T-cell (primary cell): ENCODE results near the gene IQSEC3. TPM values are rescaled to one million over a fixed set of nuclear protein-coding genes. Genes with fewer than 3 reads are reported as not detected.
"Not testable (repeated sequence)": the region's sequence is repeated elsewhere in the genome, so short reads cannot be mapped to it uniquely, and the experiment has no call there.

Source experiments
- ATAC-seq, 4 experiments: fragments of 200-7000 bp in 3 of 4; fragments of 150-1000 bp in 1 of 4; cut with Tn5 transposase; replicated peaks in 1 of 4; 1 replicate in 3 of 4; 2 replicates in 1 of 4; pipeline ENCODE4 v1.10.0; 2021; ENCODE audit warnings: moderate library complexity in 3 of 4, mild to moderate bottlenecking in 2 of 4, moderate number of reproducible peaks in 1 of 4
- CTCF ChIA-PET, 2 donors: fragments of 300-600 bp; sonication (Branson Sonifier 250); formaldehyde crosslinking; loops; one replicate each; lab custom pipeline; 2022; ENCODE audit warnings: antibody characterized with exemption in 2 of 2; lab: Charles Lee
- POLR2A ChIA-PET, 2 donors: fragments of 300-600 bp; sonication (Branson Sonifier 250); formaldehyde crosslinking; loops; one replicate each; lab custom pipeline; 2022; ENCODE audit warnings: antibody characterized with exemption in 2 of 2; lab: Charles Lee
- DNase-seq, 35 experiments: peaks; one replicate each; pipeline versions ENCODE4 v3.0.0 to v3.0.0-alpha.2; 2013 to 2023
- H3K27ac ChIP-seq: one replicate; pipeline ENCODE4 v1.5.1; 2013; ENCODE audit warnings: low read length
- H3K27me3 ChIP-seq, 2 experiments: replicated peaks in 1 of 2; 1 replicate in 1 of 2; 2 replicates in 1 of 2; pipeline versions ENCODE4 v1.6.1 to v1.7.0; 2013; ENCODE audit warnings: low read length in 1 of 2, mixed read lengths in 1 of 2; ENCODE audit not compliant: control insufficient read depth in 2 of 2, insufficient read depth in 2 of 2; ENCODE audit errors: extremely low read depth in 1 of 2
- H3K36me3 ChIP-seq, 2 donors: 1 replicate in 1 of 2; 2 replicates in 1 of 2; pipeline versions ENCODE4 v1.6.1 to v1.7.0; 2013; ENCODE audit warnings: low read length in 1 of 2; ENCODE audit not compliant: control insufficient read depth in 2 of 2, insufficient read depth in 1 of 2; ENCODE audit errors: extremely low read depth in 1 of 2
- H3K4me1 ChIP-seq, 2 experiments: 1 replicate in 1 of 2; 2 replicates in 1 of 2; pipeline versions ENCODE4 v1.6.1 to v1.7.0; 2013; ENCODE audit warnings: low read length in 2 of 2, mixed read lengths in 1 of 2; ENCODE audit not compliant: insufficient read depth in 2 of 2, control insufficient read depth in 1 of 2; ENCODE audit errors: extremely low read depth in 1 of 2
- H3K4me3 ChIP-seq, 2 donors: 1 replicate in 1 of 2; 2 replicates in 1 of 2; pipeline versions ENCODE4 v1.5.1 to v1.7.0; 2013; ENCODE audit warnings: mild to moderate bottlenecking in 2 of 2, low read length in 1 of 2, moderate library complexity in 1 of 2; ENCODE audit not compliant: control insufficient read depth in 1 of 2; ENCODE audit errors: extremely low read depth in 1 of 2
- H3K9me3 ChIP-seq: 2 replicates; pipeline ENCODE4 v1.7.0; 2013
- H3K27ac Mint-ChIP-seq, 2 donors: one replicate each; pipeline ENCODE4 v1.8.0; 2020 to 2021; ENCODE audit warnings: mild to moderate bottlenecking in 2 of 2, mixed read lengths in 2 of 2
- H3K27me3 Mint-ChIP-seq, 2 donors: one replicate each; pipeline ENCODE4 v1.8.0; 2021 to 2022; ENCODE audit warnings: mixed read lengths in 2 of 2
- H3K36me3 Mint-ChIP-seq: one replicate; pipeline ENCODE4 v1.8.0; 2021; ENCODE audit warnings: mixed read lengths
- H3K4me1 Mint-ChIP-seq, 3 donors: one replicate each; pipeline ENCODE4 v1.8.0; 2020 to 2022; ENCODE audit warnings: mixed read lengths in 3 of 3, mild to moderate bottlenecking in 1 of 3
- H3K4me3 Mint-ChIP-seq, 3 donors: one replicate each; pipeline ENCODE4 v1.8.0; 2020 to 2022; ENCODE audit warnings: mild to moderate bottlenecking in 3 of 3, mixed read lengths in 3 of 3, moderate library complexity in 3 of 3
- H3K9me3 Mint-ChIP-seq, 3 donors: one replicate each; pipeline ENCODE4 v1.8.0; 2020 to 2022; ENCODE audit warnings: mixed read lengths in 3 of 3
- WGBS: methylation state at CpG from one replicate; pipeline ENCODE4 v1.1.5; 2013; ENCODE audit warnings: missing lambda C conversion rate; ENCODE audit not compliant: insufficient coverage; 5-methylcytosine and 5-hydroxymethylcytosine counted together
- total RNA-seq, 35 experiments: library from RNA in 6 of 35; stranded (reverse) in 6 of 35; fragments of 120-200 nt in 1 of 35; gene quantifications; one replicate each; pipeline versions ENCODE4 v1.2.1 to v1.2.4 and lab custom pipeline; 2013 to 2026

IQSEC3 gene
- total RNA-seq, 5 donors from 2014 or later (not counting 1 experiment from before 2014, with no cell fraction given): 0.30 to 7.3 (median 2.9) TPM

DNA sequence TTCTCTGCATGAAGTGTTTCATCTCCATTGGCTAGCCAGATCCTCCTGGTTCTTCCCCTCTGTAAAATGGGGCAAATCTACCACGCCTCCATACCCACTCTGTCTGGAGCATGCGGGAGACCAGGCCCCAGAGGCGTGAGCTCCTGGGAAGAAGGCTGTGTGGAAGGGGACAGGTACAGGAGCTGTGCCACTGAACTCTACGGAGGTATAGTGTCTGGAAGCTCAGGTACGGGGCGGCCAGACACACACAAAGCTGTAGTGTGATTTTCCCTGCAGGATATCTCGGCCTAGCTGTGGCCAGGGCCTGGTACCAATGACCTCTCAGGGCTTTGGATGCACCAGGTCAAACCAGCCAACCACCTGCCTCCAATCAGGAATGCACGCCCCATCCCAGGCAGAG, 10.0 kb downstream of the IQSEC3 start:
- H3K27ac Mint-ChIP-seq, H3K4me1 ChIP-seq, CTCF ChIA-PET, H3K27ac ChIP-seq, H3K9me3 ChIP-seq, POLR2A ChIA-PET, H3K36me3 Mint-ChIP-seq, H3K4me1 Mint-ChIP-seq, H3K4me3 ChIP-seq, ATAC-seq, H3K36me3 ChIP-seq, H3K4me3 Mint-ChIP-seq, H3K9me3 Mint-ChIP-seq, DNase-seq: not testable (repeated sequence)
- peaks cover 50 to 63% of the 10 kb centered on the region in 2 donors for H3K27me3 Mint-ChIP-seq
- peaks cover 0 to 27% of the 10 kb centered on the region in 2 experiments for H3K27me3 ChIP-seq
- 100% methylated on average over 2 of the region's 8 CpGs for WGBS

DNA sequence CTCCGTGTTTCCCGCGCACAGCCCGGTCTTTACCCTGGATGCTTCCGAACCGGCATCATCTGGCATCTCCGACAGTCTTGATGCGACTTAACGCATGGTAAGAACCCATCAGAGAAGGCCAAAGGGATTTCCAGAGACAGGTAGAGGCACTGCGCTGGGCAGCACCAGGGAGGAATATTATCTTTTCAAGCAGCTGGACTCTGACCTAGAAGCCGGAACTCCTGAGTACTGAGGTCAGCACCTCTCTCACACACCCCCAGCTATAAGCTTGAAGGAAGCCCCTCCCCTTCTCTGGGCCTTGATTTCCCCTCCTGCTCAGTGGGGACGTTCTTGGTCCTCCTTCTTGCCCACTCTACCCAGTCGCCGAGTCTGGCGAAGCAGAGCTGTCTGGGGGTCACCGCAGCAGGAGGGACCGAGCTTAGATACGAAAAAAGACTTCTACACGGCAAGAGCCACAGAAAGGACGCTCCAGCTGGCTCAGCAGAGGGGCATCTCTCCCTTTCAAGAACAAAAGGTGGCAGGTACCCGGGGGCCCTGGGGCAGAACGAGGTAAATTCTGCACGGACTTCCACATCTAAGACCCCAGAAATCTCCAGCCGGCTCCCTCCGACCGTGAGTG, 10.6 kb downstream of the IQSEC3 start:
- DNase-seq, CTCF ChIA-PET, H3K36me3 ChIP-seq, H3K4me1 ChIP-seq, ATAC-seq, H3K36me3 Mint-ChIP-seq, H3K27ac Mint-ChIP-seq, H3K4me1 Mint-ChIP-seq, H3K9me3 ChIP-seq, POLR2A ChIA-PET, H3K4me3 Mint-ChIP-seq, H3K4me3 ChIP-seq, H3K27ac ChIP-seq, H3K9me3 Mint-ChIP-seq: not testable (repeated sequence)
- H3K27me3 Mint-ChIP-seq: peaks cover 49 to 66% of the 10 kb centered on the region in 2 donors
- H3K27me3 ChIP-seq: peaks cover 0 to 27% of the 10 kb centered on the region in 2 experiments
- 93% methylated on average over 3 of the region's 26 CpGs for WGBS

DNA sequence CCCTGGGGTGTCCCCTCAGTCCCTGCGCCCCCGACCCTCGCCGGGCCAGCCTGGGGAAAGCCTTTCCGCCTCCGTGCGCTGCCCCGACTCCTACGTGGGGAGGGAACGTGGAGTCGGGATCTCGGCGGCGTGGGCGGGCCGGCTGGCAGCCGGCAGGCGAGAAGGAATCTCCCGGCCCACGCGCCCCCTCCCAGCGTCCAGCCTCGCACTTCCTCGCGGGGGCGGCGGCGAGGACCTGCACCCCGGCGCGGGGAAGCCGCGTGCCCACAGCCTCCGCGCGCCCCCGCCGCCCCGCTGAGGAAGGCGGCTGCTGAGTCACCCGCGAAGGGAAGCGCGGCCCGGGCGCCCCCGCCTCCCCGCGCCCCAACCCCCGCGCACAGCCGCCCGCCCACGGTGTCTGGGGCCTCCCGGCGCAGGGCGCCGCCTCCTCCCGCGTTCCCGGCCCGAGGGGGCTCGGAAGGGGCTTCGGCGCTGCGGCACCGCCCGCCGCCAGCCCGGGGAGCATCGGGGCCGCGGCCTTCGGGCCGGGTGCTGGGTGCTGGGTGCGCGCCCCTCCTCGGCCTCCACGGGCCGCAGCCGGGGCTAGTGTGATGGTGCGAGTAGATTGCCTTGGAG, 11.3 kb downstream of the IQSEC3 start:
- H3K36me3 ChIP-seq, H3K4me3 Mint-ChIP-seq, H3K27ac ChIP-seq, H3K9me3 ChIP-seq, H3K4me1 ChIP-seq, POLR2A ChIA-PET, H3K36me3 Mint-ChIP-seq, H3K27ac Mint-ChIP-seq, CTCF ChIA-PET, H3K4me3 ChIP-seq, H3K4me1 Mint-ChIP-seq, H3K9me3 Mint-ChIP-seq: not testable (repeated sequence)
- under 1% methylated on average over 22 of the region's 82 CpGs for WGBS
- ATAC-seq (peak in 3 of 4 experiments; percentile 39 to 69 (median 46)), DNase-seq (peak in 1 of 35 experiments; percentile 7)
- peaks cover 0 to 31% of the 10 kb centered on the region in 2 experiments for H3K27me3 ChIP-seq
- peaks cover 53 to 72% of the 10 kb centered on the region in 2 donors for H3K27me3 Mint-ChIP-seq

DNA sequence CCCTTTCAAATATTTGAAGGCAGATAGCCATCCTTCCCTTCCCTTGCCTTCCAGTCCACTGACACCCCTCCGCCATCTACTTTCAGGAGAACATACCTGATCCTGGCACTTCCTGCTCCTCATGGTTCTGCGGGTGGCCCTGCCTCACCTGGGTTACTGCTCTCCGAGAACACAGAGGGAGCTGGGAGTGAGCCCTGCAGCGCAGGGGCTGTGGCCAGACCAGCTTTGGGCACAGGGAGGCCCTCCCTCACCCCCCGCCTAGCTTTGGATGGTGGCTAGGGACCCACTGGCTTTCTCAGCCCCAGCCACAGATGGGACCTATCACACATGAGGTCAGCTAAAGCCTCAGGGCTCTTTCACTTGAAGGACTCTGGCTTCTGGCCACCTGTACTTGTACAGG, 12.4 kb downstream of the IQSEC3 start:
- Histone ChIP-seq H3K27me3 (peaks cover 0 to 34% of the 10 kb centered on the region in 2 experiments), H3K27ac (no peak overlapping the region), H3K36me3 (no peaks in the 10 kb centered on the region), H3K4me3 (no peak overlapping the region), H3K4me1 (no peaks in the 10 kb centered on the region), H3K9me3 (no peaks in the 10 kb centered on the region)
- 94% methylated on average over 4 of the region's 5 CpGs for WGBS
- Mint-ChIP-seq H3K36me3 (no peaks in the 10 kb centered on the region), H3K9me3 (no peaks in the 10 kb centered on the region), H3K27me3 (peaks cover 61 to 76% of the 10 kb centered on the region in 2 donors), H3K27ac (no peak overlapping the region), H3K4me1 (peaks cover 0 to 2% (median 1%) of the 10 kb centered on the region in 3 donors), H3K4me3 (peak overlapping the region in 1 of 3 donors; percentile 36)
- ChIA-PET CTCF (no interaction called here), POLR2A (no interaction called here)
- ATAC-seq: no peak
- no peak for DNase-seq

DNA sequence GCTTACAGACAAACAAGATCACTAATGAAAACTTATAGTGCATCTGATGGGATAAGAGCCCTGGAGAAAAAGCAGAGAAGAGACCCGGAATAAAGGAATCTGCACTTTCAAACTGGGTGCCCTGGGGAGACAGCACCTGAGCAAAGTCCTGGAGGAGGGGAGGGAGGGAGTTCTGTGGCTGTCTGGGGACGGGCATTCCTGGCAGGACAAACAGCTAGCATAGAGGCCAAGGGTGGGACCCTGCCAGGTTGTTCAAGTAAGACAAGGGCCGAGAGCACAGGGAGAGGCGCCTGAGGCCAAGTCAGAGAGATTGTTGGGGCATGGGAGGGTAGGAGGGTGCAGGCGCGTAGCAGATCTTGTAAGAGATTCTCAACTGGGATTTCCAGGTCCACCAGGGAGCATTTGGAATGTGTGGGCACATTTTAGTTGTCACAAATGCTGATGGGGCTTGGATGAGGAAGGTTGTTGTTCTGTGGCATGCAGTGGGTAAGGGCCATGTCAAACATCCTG, 14.2 kb downstream of the IQSEC3 start:
- ATAC-seq (no peak), DNase-seq (no peak)
- ChIA-PET POLR2A (no interaction called here), CTCF (no interaction called here)
- peaks cover 0 to 3% (median 2%) of the 10 kb centered on the region in 3 donors for H3K4me1 Mint-ChIP-seq
- no peak overlapping the region for H3K27ac Mint-ChIP-seq
- Histone ChIP-seq H3K4me1 (no peaks in the 10 kb centered on the region), H3K4me3 (no peak overlapping the region), H3K27me3 (peaks cover 0 to 40% of the 10 kb centered on the region in 2 experiments), H3K9me3 (no peaks in the 10 kb centered on the region), H3K36me3 (no peaks in the 10 kb centered on the region), H3K27ac (no peak overlapping the region)
- H3K4me3 Mint-ChIP-seq: no peak overlapping the region
- H3K27me3 Mint-ChIP-seq: peaks cover 53 to 63% of the 10 kb centered on the region in 2 donors
- H3K9me3 Mint-ChIP-seq: no peaks in the 10 kb centered on the region
- WGBS: 80% methylated on average over 6 of the region's 6 CpGs
- H3K36me3 Mint-ChIP-seq: no peaks in the 10 kb centered on the region

DNA sequence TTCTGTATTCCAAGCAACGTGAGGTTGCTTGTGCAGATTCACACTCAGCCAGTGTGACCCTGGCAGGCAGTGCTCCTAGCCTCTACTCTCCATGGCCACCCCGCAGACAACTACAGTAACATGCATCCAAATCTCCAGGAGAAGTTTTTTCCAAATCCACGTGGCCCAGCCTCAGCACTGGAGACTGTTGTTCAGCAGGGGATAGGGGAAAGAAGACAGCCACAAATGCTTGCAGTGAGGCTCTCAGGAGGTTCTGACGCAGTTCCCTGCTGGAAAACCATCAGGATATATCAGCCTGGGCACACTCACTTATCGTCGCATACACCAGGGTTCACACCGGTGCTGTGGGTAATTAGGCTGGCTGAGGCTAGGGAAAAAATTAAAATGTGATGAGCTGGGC, 16.2 kb downstream of the IQSEC3 start:
- Histone ChIP-seq H3K4me1 (no peaks in the 10 kb centered on the region), H3K9me3 (no peaks in the 10 kb centered on the region), H3K27ac (no peak overlapping the region), H3K36me3 (no peaks in the 10 kb centered on the region), H3K27me3 (peaks cover 0 to 34% of the 10 kb centered on the region in 2 experiments), H3K4me3 (no peak overlapping the region)
- ATAC-seq (no peak), DNase-seq (no peak)
- peaks cover 43 to 48% of the 10 kb centered on the region in 2 donors for H3K27me3 Mint-ChIP-seq
- H3K4me3 Mint-ChIP-seq: no peak overlapping the region
- POLR2A ChIA-PET: no interaction called here
- H3K27ac Mint-ChIP-seq: no peak overlapping the region
- CTCF ChIA-PET: no interaction called here
- peaks cover 0 to 3% (median 2%) of the 10 kb centered on the region in 3 donors for H3K4me1 Mint-ChIP-seq
- no peaks in the 10 kb centered on the region for H3K9me3 Mint-ChIP-seq
- WGBS: 79% methylated on average over 4 of the region's 7 CpGs
- no peaks in the 10 kb centered on the region for H3K36me3 Mint-ChIP-seq
